Head of caudate nucleus (tissue), 42 donors: ENCODE results near the gene NSRP1.
"Not testable (repeated sequence)": the region's sequence is repeated elsewhere in the genome, so short reads cannot be mapped to it uniquely, and the experiment has no call there.

Source experiments
- DNase-seq, 42 donors: peaks; one replicate each; pipeline versions ENCODE4 v3.0.0 to v3.0.0-alpha.2; 2020 to 2021; ENCODE audit warnings: mixed read lengths in 7 of 42
- intact Hi-C: fragments of 100-400 bp; cut with DNase I; formaldehyde crosslinking; loops from one replicate; pipeline ENCODE4 v1.15.0; 2022

The NSRP1 gene

DNA sequence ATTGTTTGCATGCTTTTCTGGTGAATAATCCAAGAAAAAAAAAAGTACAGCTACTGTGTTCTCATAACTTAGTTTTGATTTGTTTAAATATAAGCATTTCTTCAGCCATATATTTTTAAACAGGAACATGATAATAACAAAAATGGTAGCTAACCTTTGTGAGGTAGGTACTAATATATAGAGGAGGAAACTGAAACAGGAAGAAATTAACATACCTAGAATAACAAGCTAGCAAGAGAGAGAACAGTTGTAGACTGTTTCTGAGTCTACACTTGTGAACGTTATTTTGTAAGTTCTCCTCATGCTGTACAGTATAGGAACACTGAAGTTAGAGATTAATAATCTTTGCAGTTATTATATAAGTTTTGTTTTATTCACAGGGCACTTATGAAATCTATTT is 49.3 kb downstream of the NSRP1 start:
- intact Hi-C loops, result no loop called here

DNA sequence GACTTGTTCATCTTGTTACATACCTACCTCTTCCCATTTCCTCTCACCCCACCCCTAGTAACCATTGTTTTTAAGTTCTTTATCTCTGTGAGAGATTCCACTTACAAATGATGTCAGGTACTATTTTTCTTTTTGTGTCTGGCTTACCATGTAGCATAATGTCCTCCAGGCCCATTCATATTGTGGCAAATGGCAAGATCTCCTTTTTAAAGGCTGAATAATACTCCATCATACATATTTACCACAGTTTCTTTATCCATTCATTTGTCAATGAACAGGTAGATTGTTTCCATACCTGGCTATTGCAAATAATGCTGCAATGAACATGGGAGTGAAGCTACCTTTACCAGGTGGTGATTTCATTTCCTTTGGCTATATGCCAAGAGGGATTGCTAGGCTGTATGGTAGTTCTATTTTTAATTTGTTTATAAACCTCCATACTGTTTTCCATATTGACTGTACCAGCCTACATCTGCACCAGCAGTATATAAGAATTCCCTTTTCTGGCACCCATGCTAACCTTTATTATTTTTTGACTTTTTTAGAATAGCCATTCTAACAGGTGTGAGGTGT is 53.9 kb downstream of the NSRP1 start:
- no peak for DNase-seq
- intact Hi-C loops, result no loop called here

More for the DNA sequence above, 49.3 kb downstream of the NSRP1 start:
- DNase-seq, result no peak

DNA sequence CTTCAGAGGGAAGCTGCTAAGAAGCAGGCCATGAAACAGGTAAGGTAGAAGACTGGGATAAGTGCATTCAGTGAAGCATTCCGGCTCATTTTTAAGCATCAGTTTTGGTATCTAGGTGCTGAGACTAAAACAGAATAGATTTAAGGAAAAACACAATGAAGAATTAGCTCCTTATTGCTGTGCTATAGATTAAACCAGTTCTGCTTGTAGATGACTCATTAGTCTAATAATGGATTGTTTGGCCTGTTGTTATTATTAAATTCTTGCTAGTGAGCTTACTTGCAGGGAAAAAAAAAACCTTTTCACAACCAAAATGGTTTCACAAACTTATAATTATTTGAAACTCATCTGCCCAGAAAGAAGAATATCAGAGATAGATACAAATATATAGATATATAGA is 55.9 kb downstream of the NSRP1 start:
- intact Hi-C loops, result no loop called here
- DNase-seq, result no peak

DNA sequence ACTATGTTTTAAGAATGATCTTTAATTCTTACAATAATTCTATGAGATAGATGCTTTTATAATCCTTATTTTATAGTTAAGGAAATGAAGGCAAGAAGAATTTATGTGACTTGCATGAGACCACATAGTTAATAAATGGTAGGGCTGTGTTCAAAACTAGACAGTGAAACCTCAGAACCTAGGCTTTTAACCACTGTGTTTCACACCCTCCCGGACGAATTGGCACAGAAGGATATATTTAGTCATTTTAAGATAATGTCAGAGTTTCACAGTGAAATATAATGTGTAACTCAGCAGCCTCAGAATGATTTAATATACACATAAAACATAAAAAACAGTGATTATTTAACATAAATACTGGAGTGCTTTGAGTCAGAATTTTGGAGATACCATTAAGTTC is 57.0 kb downstream of the NSRP1 start:
- no peak for DNase-seq
- intact Hi-C loops, result no loop called here

DNA sequence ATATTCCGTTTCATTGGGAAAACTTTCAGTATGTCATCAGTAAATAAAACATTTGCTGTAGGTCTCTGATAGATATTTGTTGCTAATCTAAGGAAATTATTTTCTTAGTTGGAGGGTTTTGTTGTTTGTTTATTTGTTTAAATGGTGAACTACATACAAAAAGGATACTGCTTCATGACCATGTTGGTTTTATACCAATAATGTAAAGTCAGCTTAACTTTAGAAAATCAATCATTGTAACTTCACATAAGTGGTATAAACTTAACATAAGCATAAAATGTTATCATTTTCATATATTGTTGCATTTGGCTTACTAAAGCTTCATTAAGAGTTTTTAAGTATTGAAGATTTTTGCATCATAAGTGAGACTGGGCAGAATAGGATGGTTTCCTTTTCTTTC is 57.9 kb downstream of the NSRP1 start:
- intact Hi-C loops, result no loop called here
- DNase-seq, result no peak

DNA sequence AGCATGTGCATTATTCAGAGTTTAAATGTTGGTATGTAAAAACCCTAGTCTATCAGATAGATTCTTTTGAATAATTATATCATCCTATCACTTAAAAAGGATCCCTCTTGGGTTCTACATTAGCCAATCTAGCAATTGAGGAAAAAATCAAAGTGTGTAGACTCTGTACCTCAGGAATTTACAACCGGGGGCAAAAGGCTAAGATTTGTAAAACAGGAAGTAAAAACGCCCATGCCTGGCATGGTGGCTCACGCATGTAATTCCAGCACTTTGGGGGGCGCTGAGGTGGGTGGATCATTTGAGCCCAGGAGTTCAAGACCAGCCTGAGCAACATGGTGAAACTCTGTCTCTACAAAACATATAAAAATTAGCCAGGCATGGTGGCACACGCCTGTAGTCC is 60.2 kb downstream of the NSRP1 start:
- intact Hi-C loops, result no loop called here
- DNase-seq, result no peak

DNA sequence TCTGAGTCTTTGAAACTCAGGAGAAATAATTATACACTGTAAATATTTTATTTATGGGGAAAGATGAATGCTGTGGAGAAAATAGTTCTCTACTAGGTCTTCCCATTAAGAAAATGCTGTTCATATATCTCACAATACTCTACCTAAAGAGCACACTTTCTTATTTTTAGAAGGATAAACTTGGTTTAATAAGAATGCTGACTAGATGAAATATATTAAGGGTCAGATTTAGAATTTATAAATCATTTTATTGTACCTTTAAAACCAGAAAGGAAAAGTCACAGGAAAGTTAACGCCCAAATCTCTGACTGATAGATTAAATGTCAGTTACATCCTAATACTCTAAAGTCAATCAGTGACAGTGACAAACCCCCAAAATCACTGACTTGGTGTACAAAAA is 70.1 kb downstream of the NSRP1 start:
- intact Hi-C loops, result no loop called here

DNA sequence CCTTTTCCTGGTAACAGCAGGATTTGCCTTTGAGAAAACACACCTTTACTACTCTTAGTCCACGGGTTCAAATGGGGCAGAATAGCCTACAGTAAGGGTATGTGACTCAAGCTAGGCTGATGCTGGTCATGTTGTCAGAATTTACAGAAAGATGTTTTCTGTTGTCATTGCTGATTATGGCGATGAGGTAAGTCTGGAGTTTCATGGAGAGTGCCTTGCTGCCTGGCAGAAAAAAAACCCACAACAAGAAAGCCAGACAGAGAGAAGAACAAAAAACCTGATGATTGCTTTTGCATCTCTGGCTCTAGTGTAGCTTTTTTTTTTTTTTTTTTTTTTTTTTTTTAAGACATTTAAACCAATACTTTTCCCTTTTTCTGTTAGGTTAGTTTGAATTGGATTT is 71.0 kb downstream of the NSRP1 start:
- intact Hi-C loops, result no loop called here
- no peak for DNase-seq

More for the DNA sequence above, 70.1 kb downstream of the NSRP1 start:
- no peak for DNase-seq

DNA sequence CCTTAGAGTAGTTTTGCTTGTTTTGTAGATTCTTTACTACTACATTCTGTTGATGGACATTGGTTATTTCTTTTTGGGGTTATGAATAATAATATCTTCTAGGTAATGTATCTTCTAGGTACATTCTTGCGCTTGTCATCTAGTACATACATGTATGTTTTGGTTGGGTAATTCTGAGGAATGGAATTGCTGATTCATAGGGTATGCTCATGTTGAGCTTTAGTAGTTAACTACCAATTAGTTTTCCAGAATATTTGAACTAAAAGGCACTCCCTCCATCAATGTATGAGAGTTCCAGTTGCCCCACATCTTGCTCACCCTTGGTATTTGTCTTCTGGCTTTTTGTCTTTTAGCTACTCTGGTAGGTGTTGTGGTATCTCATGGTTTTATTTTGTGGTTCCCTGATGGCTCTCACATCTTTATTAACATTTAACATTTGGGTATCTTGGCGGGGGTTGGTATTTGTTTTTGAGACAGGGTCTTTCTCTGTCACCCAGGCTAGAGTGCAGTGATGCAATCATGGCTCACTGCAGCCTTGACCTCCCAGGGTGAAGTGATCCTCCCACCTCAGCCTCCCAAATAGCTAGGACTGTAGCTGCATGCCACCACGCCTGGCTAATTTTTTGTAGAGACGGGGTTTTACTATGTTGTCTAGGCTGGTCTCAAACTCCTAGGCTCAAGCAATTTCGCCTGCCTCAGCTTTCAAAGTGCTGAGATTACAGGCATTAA is 71.8 kb downstream of the NSRP1 start:
- intact Hi-C loops, result no loop called here
- no peak for DNase-seq

DNA sequence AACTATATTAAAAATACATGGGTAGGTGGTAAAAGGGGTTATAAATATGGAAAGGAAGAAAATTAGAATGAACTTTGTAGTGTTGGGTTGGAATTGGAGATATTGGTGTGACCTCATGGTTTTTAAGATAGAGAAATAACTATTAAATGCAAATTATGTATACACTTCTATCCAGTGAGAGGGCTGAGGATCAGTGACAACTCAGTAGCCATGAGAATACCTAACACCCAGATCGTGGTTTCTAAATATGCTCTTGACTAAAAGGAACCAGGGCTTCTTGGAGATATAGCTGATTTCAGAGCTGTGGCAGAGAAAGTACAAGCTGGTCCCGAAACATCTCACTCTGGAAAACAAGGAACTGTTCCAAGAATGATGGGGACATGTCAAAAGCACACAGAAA is 74.5 kb downstream of the NSRP1 start:
- intact Hi-C loops, result no loop called here
- DNase-seq, result no peak

DNA sequence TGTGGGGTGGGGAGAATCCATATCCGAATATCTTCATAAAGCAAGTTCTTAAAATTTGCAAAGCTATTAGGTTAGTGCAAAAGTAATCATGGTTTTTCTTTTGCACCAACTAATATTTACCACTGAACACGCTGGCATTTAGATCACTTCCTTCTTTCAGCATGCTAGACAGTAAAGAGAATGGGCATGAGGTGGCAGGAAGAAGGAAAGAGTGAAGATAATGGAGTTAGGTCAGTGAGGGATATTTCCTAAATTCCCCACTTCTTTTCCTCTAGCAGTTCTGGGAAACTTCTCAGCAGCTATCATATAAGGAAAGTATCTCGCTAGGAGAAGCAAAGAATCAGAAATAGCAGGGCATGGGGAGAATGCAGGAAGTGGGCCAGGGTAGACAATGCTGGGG is 79.9 kb downstream of the NSRP1 start:
- intact Hi-C loops, result no loop called here
- DNase-seq, result no peak

DNA sequence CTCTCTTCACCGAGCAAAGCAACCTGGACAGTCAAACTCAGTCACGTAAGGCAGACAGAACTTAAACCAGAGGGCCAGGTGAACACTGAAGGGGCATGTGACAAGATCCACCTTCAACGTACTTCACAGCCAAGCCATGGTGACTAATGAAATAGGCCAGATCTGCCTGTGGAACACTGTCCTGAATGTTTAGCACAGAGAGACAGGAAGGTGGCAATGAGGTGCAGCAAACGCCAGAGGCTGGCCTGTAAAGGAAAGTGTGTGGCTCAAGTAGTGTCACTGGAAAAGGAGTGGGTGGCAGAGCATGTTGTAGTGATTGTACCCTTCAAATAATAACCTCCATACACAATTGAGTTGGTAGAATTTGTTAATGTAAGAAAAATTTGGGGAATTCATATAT is 80.8 kb downstream of the NSRP1 start:
- peak in 1 of 42 donors; percentile 18 for DNase-seq
- intact Hi-C loops, result no loop called here

DNA sequence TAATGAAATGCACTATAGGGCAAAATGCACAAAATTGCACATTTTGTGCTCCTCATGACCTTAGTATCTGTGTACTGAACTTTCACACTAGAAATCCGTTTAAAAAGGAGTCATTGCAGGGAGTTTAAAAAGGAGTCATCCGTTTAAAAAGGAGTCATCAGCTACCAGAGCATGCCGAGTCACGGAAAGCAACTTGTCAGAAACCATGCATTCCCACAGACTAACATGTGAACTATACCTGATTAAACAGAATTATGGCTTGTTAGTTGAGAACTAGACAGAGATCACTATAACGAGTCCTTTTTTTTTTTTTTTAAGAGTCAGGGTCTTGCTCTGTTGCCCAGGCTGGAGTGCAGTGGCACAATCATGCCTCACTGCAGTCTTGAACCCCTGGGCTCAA is 83.0 kb downstream of the NSRP1 start:
- no peak for DNase-seq
- intact Hi-C loops, result no loop called here

DNA sequence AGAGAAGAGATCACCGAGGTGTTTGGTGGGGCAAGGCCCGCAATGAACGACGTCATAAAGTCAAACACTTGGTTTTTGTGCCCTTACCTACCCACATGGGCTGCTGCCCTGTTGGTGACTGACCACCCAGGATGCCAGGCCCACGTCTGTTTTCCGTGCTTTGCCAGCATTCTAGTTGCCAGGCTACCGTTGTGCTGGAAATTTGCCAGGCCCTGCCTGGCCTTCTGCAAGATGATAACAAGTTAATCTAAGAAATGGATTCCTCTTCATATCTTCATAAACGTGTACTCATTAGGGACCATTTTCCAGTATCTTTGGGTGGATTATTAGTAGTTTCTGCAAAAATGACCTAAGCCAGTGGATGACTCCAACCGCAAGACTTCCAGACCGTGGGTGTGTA is 83.5 kb downstream of the NSRP1 start:
- intact Hi-C loops, result no loop called here
- DNase-seq, result peak in 1 of 42 donors; percentile 25

DNA sequence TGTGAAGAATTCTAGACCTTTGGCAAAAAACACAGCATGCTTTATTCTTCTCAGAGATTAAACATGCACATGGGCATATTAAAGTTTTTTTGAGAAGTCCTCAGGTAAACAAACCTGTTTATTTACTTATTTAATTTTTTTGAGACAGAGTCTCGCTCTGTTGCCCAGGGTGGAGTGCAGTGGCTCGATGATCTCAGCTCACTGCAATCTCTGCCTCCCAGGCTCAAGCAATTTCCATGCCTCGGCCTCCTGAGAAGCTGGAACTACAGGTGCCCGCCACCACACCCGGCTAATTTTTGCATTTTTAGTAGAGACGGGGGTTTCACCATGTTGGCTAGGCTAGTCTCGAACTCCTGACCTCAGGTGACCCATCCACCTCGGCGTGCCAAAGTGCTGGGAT is 84.0 kb downstream of the NSRP1 start:
- DNase-seq, intact Hi-C loops: not testable (repeated sequence)

DNA sequence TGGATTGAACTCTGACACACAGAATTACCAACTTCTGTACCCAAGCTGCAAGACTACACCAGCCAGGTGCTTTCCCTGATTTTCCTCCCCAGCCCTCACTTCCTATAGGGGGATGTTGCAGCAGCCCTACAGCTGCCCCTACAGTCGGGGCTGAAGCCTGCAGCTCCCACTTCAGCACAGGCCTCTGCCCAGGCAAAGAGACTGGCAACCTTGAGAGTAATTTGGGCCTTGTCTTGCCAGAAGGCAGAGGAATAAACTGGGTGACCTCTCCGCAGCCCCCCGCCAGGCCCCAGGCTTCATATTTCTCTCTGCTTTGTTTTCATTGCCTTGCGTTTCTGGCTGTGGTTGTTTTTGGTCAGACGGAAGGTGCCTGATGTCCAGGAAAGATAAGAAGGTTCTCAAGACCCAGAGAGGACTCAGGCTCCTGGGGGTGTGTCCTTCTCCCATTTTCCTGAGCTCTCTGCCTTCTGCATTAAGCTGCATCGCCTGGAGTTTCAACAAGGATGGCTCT is 86.9 kb downstream of the NSRP1 start:
- intact Hi-C loops, result no loop called here
- DNase-seq, result no peak

DNA sequence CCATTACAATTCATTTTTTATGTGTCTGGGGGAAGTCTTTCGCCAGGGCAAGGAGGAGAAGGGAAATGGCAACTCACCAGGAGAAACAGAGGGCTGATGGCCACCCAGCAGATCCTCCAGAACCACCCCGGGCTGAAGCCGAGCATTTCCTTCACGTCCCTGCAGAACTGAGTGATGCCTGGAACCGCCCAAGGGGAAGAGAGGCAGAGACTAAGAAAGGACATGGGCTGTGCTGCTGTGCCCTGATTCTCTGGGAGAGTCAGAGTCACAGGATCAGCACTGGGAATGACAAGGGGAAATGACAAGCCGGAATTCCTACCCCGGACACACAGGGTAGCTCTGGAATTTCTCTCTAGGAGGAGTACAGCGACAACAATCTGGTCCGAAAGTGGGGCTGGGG is 91.0 kb downstream of the NSRP1 start:
- no peak for DNase-seq
- intact Hi-C loops, result no loop called here

DNA sequence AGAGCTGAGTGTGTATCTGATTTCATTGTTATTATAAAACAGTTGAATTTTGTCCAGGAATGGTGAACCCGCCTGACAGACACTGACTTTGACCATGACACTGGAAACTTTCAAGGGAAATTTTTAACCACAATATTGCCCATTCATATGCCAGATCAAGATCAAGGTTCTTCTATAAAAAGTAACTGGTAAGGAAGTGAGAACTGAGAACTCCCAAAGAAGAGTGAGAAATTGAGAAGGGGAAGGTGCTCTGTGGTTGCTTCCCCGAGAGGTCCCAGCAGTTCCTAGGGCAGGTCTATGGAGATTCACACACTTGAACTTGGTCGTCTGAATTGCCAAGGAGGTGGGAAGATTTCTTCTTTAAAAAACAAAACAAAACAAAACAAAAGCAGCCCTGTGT is 91.6 kb downstream of the NSRP1 start:
- intact Hi-C loops, result no loop called here
- DNase-seq, result no peak

DNA sequence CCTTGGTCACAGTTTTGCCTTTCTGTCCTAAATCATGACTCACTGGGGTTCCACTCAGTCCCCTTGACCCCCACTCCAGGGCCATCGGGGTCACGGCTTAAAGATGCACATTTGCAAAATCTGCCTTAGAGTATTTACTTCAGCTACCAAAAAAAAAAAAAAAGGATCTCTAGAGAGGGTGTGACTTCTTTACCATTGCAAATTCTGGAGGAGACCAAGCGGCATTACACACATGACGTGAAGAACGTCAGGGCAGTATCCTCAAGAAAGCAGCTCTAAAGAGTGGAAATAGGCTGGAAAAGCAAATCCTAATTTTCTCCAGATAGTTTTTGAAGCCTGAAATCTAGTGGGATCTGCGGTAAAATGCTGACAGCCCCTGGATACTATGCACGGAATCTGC is 93.3 kb downstream of the NSRP1 start:
- intact Hi-C loops, result no loop called here
- DNase-seq, result no peak

DNA sequence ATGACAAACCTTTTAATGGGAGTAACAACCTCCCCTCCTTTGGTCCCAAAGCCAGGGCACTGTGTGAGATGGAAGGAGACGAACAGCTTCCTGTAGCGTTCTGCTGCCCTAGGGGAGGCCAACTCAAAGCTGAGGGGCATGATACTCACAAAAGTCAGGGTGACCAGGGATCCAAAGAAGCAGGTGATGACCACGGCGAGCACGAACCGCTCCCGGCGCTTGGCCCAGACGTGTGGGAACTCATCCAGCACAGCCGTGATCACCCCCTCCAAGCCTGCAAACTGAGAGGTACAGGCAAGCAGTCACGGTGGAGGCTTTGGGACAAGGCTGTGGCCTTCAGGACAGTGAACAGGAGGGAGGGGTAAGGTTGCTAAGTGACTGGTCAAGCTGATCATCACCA is 93.8 kb downstream of the NSRP1 start:
- no peak for DNase-seq
- intact Hi-C loops, result no loop called here

DNA sequence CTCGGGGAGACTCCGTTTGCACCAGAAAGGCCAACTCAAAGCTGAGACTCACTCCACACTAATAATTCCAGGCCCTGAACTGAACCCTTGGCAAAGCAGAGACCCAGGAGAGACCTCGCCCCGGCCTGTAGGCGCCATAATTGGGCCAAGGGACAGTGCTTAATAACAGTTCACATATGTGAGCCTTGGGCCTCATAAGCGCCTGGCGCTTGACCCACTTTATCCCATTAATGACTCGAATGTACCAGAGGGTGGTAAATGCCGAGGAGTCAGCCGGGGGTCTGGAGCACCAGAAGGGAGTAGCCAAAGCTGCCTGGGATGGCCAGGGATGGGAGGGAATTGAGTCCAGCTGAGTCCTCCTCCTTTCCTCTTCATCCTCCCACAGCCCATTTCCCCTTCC is 94.3 kb downstream of the NSRP1 start:
- intact Hi-C loops, result no loop called here
- no peak for DNase-seq
